Omental fat pad (tissue), 4 donors: ENCODE data around the gene NUP37. TPM values are rescaled to one million over a fixed set of nuclear protein-coding genes. Genes with fewer than 3 reads are reported as not detected.
A peak's percentile ranks its signal among the peaks of the same experiment; 100 is the strongest.
"Not testable (repeated sequence)": the region's sequence is repeated elsewhere in the genome, so short reads cannot be mapped to it uniquely, and the experiment has no call there.

Source experiments
- ATAC-seq: fragments of 150-250 bp; one replicate; pipeline ENCODE4 v1.9.1; 2016; ENCODE audit warnings: mild to moderate bottlenecking, moderate library complexity; ENCODE audit not compliant: low FRiP score
- DNase-seq: peaks from one replicate; pipeline ENCODE4 v3.0.0-alpha.2; 2019; ENCODE audit warnings: low spot score
- CTCF ChIP-seq, 3 donors: fragments of 450-650 bp; IDR thresholded peaks; one replicate each; pipeline ENCODE4 v1.5.1; 2016 to 2017; ENCODE audit warnings: antibody characterized with exemption in 3 of 3, mild to moderate bottlenecking in 3 of 3, moderate library complexity in 2 of 3
- total RNA-seq, 4 donors: library from RNA; depleted of rRNA; stranded (reverse); fragments of >200 nt; gene quantifications; one replicate each; pipeline ENCODE4 v1.1.0, GENCODE V29; 2016

The NUP37 gene
- total RNA-seq: 10 to 100 TPM; 14.9 to 22.9 (median 19.0) TPM

GRCh38 chr12:102119674-102120563 is at the start of gene NUP37, which contains the start of gene PARPBP:
Gene NUP37 (minus strand): TSS chr12:102120114. CDS start chr12:102118518, 1,596 bp downstream.
Gene PARPBP (plus strand): TSS chr12:102120183. CDS start chr12:102123889, 3,706 bp downstream.
- no peak for TF ChIP-seq CTCF (IDR thresholded peaks at IDR 0.05)
- peak; percentile 98 for ATAC-seq
- DNase-seq: peak; percentile 82

- no peak for ATAC-seq
- DNase-seq: no peak
- no peak for TF ChIP-seq CTCF (IDR thresholded peaks at IDR 0.05)
Measured at GRCh38 chr12:102167821-102168604, 48.1 kb upstream of the NUP37 start.

GRCh38 chr12:102163383-102163782 is 43.5 kb upstream of the NUP37 start:
- no peak for ATAC-seq
- DNase-seq: no peak
- TF ChIP-seq CTCF (IDR thresholded peaks at IDR 0.05): no peak

- not testable (repeated sequence) for DNase-seq, ATAC-seq
Measured at GRCh38 chr12:102155206-102155605, 35.3 kb upstream of the NUP37 start.

GRCh38 chr12:102147062-102147587 is 27.2 kb upstream of the NUP37 start:
- not testable (repeated sequence) for ATAC-seq, DNase-seq

- DNase-seq (no peak), ATAC-seq (no peak)
- no peak for TF ChIP-seq CTCF (IDR thresholded peaks at IDR 0.05)
Measured at GRCh38 chr12:102144221-102144620, 24.3 kb upstream of the NUP37 start.

- DNase-seq, ATAC-seq: not testable (repeated sequence)
Measured at GRCh38 chr12:102142866-102143373, 23.0 kb upstream of the NUP37 start.

GRCh38 chr12:102137619-102138018 is 17.7 kb upstream of the NUP37 start:
- DNase-seq: not testable (repeated sequence)

GRCh38 chr12:102131442-102131841 is 11.5 kb upstream of the NUP37 start:
- not testable (repeated sequence) for ATAC-seq, DNase-seq

More at GRCh38 chr12:102137619-102138018, 17.7 kb upstream of the NUP37 start:
- not testable (repeated sequence) for ATAC-seq

- DNase-seq, ATAC-seq: not testable (repeated sequence)
Measured at GRCh38 chr12:102130720-102131119, 10.8 kb upstream of the NUP37 start.

GRCh38 chr12:102121328-102121727 is 1.4 kb upstream of the NUP37 start:
- not testable (repeated sequence) for ATAC-seq, DNase-seq
